ENCODE measurements around the gene ETV6. TPM values are rescaled to one million over a fixed set of nuclear protein-coding genes. Genes with fewer than 3 reads are reported as not detected.

ETV6 gene
- polyA plus RNA-seq, 2 of the 4 experiments (the other 2 are of a cell fraction): 4.0 to 7.0 TPM

- TF ChIP-seq BCL3 (IDR thresholded peaks at IDR 0.05) (no peak), ZSCAN20 (CRISPR knock-in tag; IDR thresholded peaks at IDR 0.05) (no peak), SMC3 (IDR thresholded peaks at IDR 0.05) (no peak)
Observed at GRCh38 chr12:11829764-11830194, 180.3 kb downstream of the ETV6 start (continued).

- Histone ChIP-seq H3K9me3 (no peaks in the 10 kb centered on the region), H3K4me2 (no peak overlapping the region), H3K4me3 (no peak overlapping the region), H3K4me1 (peaks cover 12% of the 10 kb centered on the region; the same call in 2 of the 3 replicates), H3K27ac (0 out of 6 replicates have a peak overlapping the region, but pooled peaks of 1 of the 2 experiments have one; percentile 34)
- 84% methylated on average over 5 of the region's 5 CpGs for WGBS (ENCODE audit: missing lambda C conversion rate)
- ChIA-PET POLR2A (no interaction called here), CTCF (interaction anchor here (0.5 kb wide), 1 partner anchor 277 kb away, joined by 3 read pairs; no protein-coding TSS in a partner anchor)
- FAIRE-seq: no peak
- no peak for ATAC-seq
- no peak for TF ChIP-seq EHF (CRISPR knock-in tag; IDR thresholded peaks at IDR 0.05)
- no peak for TF ChIP-seq BHLHE40 (IDR thresholded peaks at IDR 0.05; ENCODE audit: low read depth, low read length)
- TF ChIP-seq CEBPB (IDR thresholded peaks at IDR 0.05): no peak
- no peak for TF ChIP-seq KDM1A (IDR thresholded peaks at IDR 0.05; ENCODE audit: low read depth)
- TF ChIP-seq NR3C1 (IDR thresholded peaks at IDR 0.05): no peak
- no peak for TF ChIP-seq PBX3 (IDR thresholded peaks at IDR 0.05)
- TF ChIP-seq MAFK (IDR thresholded peaks at IDR 0.05; ENCODE audit: partially characterized antibody): no peak
- no peak for TF ChIP-seq CHD2 (IDR thresholded peaks at IDR 0.05; ENCODE audit: low read length, partially characterized antibody)
- no peak for TF ChIP-seq GATA3 (IDR thresholded peaks at IDR 0.05; ENCODE audit: borderline replicate concordance)
- TF ChIP-seq NPAS2 (CRISPR knock-in tag; IDR thresholded peaks at IDR 0.05; ENCODE audit: borderline replicate concordance): no peak
- TF ChIP-seq RARB (CRISPR knock-in tag; IDR thresholded peaks at IDR 0.05): no peak
- TF ChIP-seq MAX (IDR thresholded peaks at IDR 0.05): no peak
- TF ChIP-seq RFX5 (IDR thresholded peaks at IDR 0.05): no peak
- no peak for TF ChIP-seq PHF8 (IDR thresholded peaks at IDR 0.05; ENCODE audit: borderline replicate concordance, low read depth)
- TF ChIP-seq HES2 (IDR thresholded peaks at IDR 0.05): no peak
- TF ChIP-seq ZNF302 (CRISPR knock-in tag; IDR thresholded peaks at IDR 0.05): no peak
- DNase-seq (ENCODE audit: low read depth in 1 of 2, low spot score in 1 of 2): no peak
Observed at GRCh38 chr12:11830307-11830801, 180.9 kb downstream of the ETV6 start.

GRCh38 chr12:11832093-11832492 is 182.6 kb downstream of the ETV6 start:
- no peak for DNase-seq (ENCODE audit: low read depth in 1 of 2, low spot score in 1 of 2)
- H3K4me3 ChIP-seq: no peak overlapping the region
- H3K9me3 ChIP-seq: no peaks in the 10 kb centered on the region
- 86% methylated on average over 4 of the region's 4 CpGs for WGBS (ENCODE audit: missing lambda C conversion rate)
- H3K4me2 ChIP-seq: no peak overlapping the region
- H3K27ac ChIP-seq: no peak overlapping the region
- no peak for FAIRE-seq
- H3K4me1 ChIP-seq: peaks cover 18% of the 10 kb centered on the region; the same call in 2 of the 3 replicates
- POLR2A ChIA-PET: no interaction called here
- CTCF ChIA-PET: no interaction called here
- TF ChIP-seq HDAC2 (IDR thresholded peaks at IDR 0.05) (no peak), POLR2AphosphoS2 (conservative IDR thresholded peaks at IDR 0.05; ENCODE audit: low read length) (no peak), USF2 (IDR thresholded peaks at IDR 0.05) (no peak), EP300 (IDR thresholded peaks at IDR 0.05) (no peak), CHD2 (IDR thresholded peaks at IDR 0.05; ENCODE audit: low read length, partially characterized antibody) (no peak), HEYL (CRISPR knock-in tag; IDR thresholded peaks at IDR 0.05) (no peak), KDM1A (IDR thresholded peaks at IDR 0.05; ENCODE audit: low read depth) (no peak), CHD4 (IDR thresholded peaks at IDR 0.05; ENCODE audit: borderline replicate concordance) (no peak)
- ATAC-seq: no peak

Measured in A549 (cell line).